SK-N-SH (cell line): ENCODE measurements around the gene PRR33.

ENCODE experiments used
- CHD2 ChIP-seq: fragments of 150-350 bp; IDR thresholded peaks from 2 replicates; pipeline ENCODE4 v1.6.1; 2018; ENCODE audit warnings: low read length; ENCODE audit not compliant: partially characterized antibody
- CTCF ChIP-seq: fragments of 200-600 bp; sonication (generic); IDR thresholded peaks from 2 replicates; pipeline ENCODE4 v1.6.1; 2017; ENCODE audit warnings: antibody characterized with exemption, mild to moderate bottlenecking, moderate library complexity
- ELF1 ChIP-seq: IDR thresholded peaks from 2 replicates; pipeline ENCODE4 v1.4.0; 2012
- EZH2phosphoT487 ChIP-seq: fragments of 200-600 bp; sonication (generic); IDR thresholded peaks from 2 replicates; pipeline ENCODE4 v1.6.1; 2017; ENCODE audit warnings: low read depth, mixed run types, mild to moderate bottlenecking, antibody characterized with exemption, moderate library complexity, borderline replicate concordance
- RXRA ChIP-seq: IDR thresholded peaks from 2 replicates; pipeline ENCODE4 v1.4.0; 2012; ENCODE audit warnings: low read depth, mild to moderate bottlenecking, borderline replicate concordance
- SIN3A ChIP-seq: IDR thresholded peaks from 2 replicates; pipeline ENCODE4 v1.6.1; 2012; ENCODE audit warnings: low read depth, mild to moderate bottlenecking, low read length, moderate library complexity, borderline replicate concordance
- TEAD4 ChIP-seq: IDR thresholded peaks from 2 replicates; pipeline ENCODE4 v1.4.0; 2012; ENCODE audit warnings: mild to moderate bottlenecking, borderline replicate concordance; ENCODE audit not compliant: insufficient read depth
- TF ChIP-seq, protein P1 (sequence below): IDR thresholded peaks from 2 replicates; pipeline ENCODE4 v1.6.1; 2012; ENCODE audit warnings: mild to moderate bottlenecking, low read depth, low read length, moderate library complexity

GRCh38 chr11:1888811-1889210 lies 2.9 kb downstream of the PRR33 start:
- TF ChIP-seq ELF1 (no peak), EZH2phosphoT487 (no peak), TEAD4 (no peak), RXRA (no peak), CHD2 (no peak), CTCF (no peak), SIN3A (no peak)
- TF ChIP-seq, protein P1, sequence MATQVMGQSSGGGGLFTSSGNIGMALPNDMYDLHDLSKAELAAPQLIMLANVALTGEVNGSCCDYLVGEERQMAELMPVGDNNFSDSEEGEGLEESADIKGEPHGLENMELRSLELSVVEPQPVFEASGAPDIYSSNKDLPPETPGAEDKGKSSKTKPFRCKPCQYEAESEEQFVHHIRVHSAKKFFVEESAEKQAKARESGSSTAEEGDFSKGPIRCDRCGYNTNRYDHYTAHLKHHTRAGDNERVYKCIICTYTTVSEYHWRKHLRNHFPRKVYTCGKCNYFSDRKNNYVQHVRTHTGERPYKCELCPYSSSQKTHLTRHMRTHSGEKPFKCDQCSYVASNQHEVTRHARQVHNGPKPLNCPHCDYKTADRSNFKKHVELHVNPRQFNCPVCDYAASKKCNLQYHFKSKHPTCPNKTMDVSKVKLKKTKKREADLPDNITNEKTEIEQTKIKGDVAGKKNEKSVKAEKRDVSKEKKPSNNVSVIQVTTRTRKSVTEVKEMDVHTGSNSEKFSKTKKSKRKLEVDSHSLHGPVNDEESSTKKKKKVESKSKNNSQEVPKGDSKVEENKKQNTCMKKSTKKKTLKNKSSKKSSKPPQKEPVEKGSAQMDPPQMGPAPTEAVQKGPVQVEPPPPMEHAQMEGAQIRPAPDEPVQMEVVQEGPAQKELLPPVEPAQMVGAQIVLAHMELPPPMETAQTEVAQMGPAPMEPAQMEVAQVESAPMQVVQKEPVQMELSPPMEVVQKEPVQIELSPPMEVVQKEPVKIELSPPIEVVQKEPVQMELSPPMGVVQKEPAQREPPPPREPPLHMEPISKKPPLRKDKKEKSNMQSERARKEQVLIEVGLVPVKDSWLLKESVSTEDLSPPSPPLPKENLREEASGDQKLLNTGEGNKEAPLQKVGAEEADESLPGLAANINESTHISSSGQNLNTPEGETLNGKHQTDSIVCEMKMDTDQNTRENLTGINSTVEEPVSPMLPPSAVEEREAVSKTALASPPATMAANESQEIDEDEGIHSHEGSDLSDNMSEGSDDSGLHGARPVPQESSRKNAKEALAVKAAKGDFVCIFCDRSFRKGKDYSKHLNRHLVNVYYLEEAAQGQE, result no peak
